Body of pancreas (tissue), 4 donors: ENCODE data around the gene FAHD1. TPM values are rescaled to one million over a fixed set of nuclear protein-coding genes. Genes with fewer than 3 reads are reported as not detected.
"Not testable (repeated sequence)": the region's sequence is repeated elsewhere in the genome, so short reads cannot be mapped to it uniquely, and the experiment has no call there.

Source experiments
- ATAC-seq: fragments of 150-250 bp; one replicate; pipeline ENCODE4 v1.9.1; 2016
- DNase-seq, 4 donors: peaks; one replicate each; pipeline ENCODE4 v3.0.0-alpha.2; 2019
- H3K27ac ChIP-seq, 4 donors: fragments of 200-600 bp; sonication (generic); 1 replicate in 3 of 4; 2 replicates in 1 of 4; pipeline versions ENCODE4 v1.5.1 to v1.6.1; 2016 to 2019; ENCODE audit warnings: mild to moderate bottlenecking in 1 of 4, mixed read lengths in 1 of 4, moderate library complexity in 1 of 4
- H3K27me3 ChIP-seq, 2 donors: fragments of 200-600 bp; sonication (generic); one replicate each; pipeline ENCODE4 v1.6.0; 2016; ENCODE audit warnings: mild to moderate bottlenecking in 1 of 2
- H3K36me3 ChIP-seq, 2 donors: fragments of 200-600 bp; sonication (generic); replicated peaks in 1 of 2; 2 replicates each; pipeline ENCODE4 v1.5.1; 2016; ENCODE audit warnings: low read depth in 2 of 2; ENCODE audit not compliant: insufficient read depth in 1 of 2
- H3K4me1 ChIP-seq: fragments of 200-600 bp; sonication (generic); one replicate; pipeline ENCODE4 v1.6.0; 2016
- H3K4me3 ChIP-seq, 2 donors: fragments of 200-600 bp; sonication (generic); 1 replicate in 1 of 2; 2 replicates in 1 of 2; pipeline ENCODE4 v1.5.1; 2016 to 2019
- H3K9me3 ChIP-seq, 3 donors: fragments of 200-600 bp; sonication (generic); 1 replicate in 2 of 3; 2 replicates in 1 of 3; pipeline ENCODE4 v1.5.1; 2016
- POLR2A ChIP-seq, 3 donors: fragments of 450-650 bp; IDR thresholded peaks; one replicate each; pipeline ENCODE4 v1.6.1; 2016; ENCODE audit warnings: antibody characterized with exemption in 3 of 3, mild to moderate bottlenecking in 2 of 3
- whole genome bisulfite sequencing, 2 donors: methylation state at CpG; one replicate each; pipeline ENCODE4 v1.1.5; 2017; 5-methylcytosine and 5-hydroxymethylcytosine counted together
- intact Hi-C: fragments of 100-400 bp; cut with DNase I; formaldehyde crosslinking; loops from one replicate; pipeline ENCODE4 v1.15.1; 2023
- total RNA-seq, 2 donors: library from RNA; depleted of rRNA; stranded (reverse); fragments of >200 nt; gene quantifications; one replicate each; pipeline ENCODE4 v1.1.0, GENCODE V29; 2016
- TF ChIP-seq, protein P1 (sequence below), 7 experiments: fragments of 450-650 bp in 4 of 7; fragments of 200-600 bp in 3 of 7; sonication (generic) in 3 of 7; IDR thresholded peaks; one replicate each; pipeline ENCODE4 v1.5.1; 2016 to 2019; ENCODE audit warnings: antibody characterized with exemption in 7 of 7

The FAHD1 gene
- total RNA-seq, 2 donors from 2014 or later: 32.6 to 50.8 TPM

GRCh38 chr16:1865902-1866690, 39.1 kb downstream of the FAHD1 start:
- intact Hi-C loops: no loop called here
- Histone ChIP-seq H3K9me3 (no peaks in the 10 kb centered on the region), H3K27ac (no peak overlapping the region), H3K36me3 (no peaks in the 10 kb centered on the region), H3K4me3 (no peak overlapping the region), H3K27me3 (no peaks in the 10 kb centered on the region), H3K4me1 (no peaks in the 10 kb centered on the region)
- TF ChIP-seq POLR2A (IDR thresholded peaks at IDR 0.05): no peak
- TF ChIP-seq, protein P1, sequence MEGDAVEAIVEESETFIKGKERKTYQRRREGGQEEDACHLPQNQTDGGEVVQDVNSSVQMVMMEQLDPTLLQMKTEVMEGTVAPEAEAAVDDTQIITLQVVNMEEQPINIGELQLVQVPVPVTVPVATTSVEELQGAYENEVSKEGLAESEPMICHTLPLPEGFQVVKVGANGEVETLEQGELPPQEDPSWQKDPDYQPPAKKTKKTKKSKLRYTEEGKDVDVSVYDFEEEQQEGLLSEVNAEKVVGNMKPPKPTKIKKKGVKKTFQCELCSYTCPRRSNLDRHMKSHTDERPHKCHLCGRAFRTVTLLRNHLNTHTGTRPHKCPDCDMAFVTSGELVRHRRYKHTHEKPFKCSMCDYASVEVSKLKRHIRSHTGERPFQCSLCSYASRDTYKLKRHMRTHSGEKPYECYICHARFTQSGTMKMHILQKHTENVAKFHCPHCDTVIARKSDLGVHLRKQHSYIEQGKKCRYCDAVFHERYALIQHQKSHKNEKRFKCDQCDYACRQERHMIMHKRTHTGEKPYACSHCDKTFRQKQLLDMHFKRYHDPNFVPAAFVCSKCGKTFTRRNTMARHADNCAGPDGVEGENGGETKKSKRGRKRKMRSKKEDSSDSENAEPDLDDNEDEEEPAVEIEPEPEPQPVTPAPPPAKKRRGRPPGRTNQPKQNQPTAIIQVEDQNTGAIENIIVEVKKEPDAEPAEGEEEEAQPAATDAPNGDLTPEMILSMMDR (IDR thresholded peaks at IDR 0.05): no peak
- DNase-seq: no peak
- 72 to 75% methylated on average over 6 of the region's 6 CpGs for WGBS, 2 donors
- no peak for ATAC-seq

DNA sequence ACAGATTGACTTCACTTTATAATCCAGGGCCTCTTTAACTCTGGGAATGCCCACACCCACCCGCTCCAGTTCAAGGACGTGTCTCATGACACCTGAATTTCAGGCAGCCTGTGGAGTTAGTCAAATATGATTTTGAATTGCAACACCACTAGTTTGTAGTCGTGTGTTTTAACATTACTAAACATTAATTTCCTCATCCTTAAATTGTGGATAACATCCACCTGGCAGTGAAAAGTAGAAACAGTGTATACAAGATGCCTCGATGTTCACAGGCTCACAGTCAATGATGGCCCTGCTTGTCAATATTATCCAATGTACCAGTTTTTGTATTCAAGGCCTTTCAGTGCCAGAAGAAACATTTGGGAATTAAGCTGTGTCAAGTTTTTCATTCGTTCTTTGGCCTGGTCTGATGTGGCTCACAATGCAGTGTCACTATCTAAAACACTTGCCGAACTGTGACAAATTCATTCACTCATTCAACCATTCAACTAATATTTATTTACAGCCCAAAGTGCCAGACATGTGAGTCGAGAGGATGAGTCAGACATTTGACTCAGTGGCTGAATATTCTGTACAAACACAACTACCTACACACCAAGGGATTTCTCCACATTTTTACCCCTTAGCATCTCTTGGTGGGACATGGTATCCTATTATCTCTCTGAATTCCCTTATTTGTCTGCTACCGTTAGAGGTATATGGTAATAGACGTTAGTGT, 43.5 kb downstream of the FAHD1 start:
- ATAC-seq (peak; percentile 37), DNase-seq (peak in 2 of 4 donors; percentile 6 to 15)
- no peaks in the 10 kb centered on the region for H3K27me3 ChIP-seq
- H3K36me3 ChIP-seq: no peaks in the 10 kb centered on the region
- H3K27ac ChIP-seq: no peak overlapping the region
- peaks cover 9% of the 10 kb centered on the region for H3K4me1 ChIP-seq
- H3K9me3 ChIP-seq: no peaks in the 10 kb centered on the region
- TF ChIP-seq, protein P1 (IDR thresholded peaks at IDR 0.05): no peak
- no peak for TF ChIP-seq POLR2A (IDR thresholded peaks at IDR 0.05)
- intact Hi-C loops: no loop called here
- WGBS, 2 donors: 30 to 33% methylated on average over 9 of the region's 9 CpGs
- H3K4me3 ChIP-seq: no peak overlapping the region

GRCh38 chr16:1871974-1872635, 45.1 kb downstream of the FAHD1 start, which contains the start of gene MEIOB:
MEIOB (minus strand) TSS chr16:1872164; CDS start chr16:1868175, 3,989 bp downstream.
- H3K27ac ChIP-seq: no peak within 1 kb of the TSS
- WGBS, 2 donors: 3 to 9% methylated on average over 8 to 49 of the region's 68 CpGs
- intact Hi-C loops: no loop called here
- ATAC-seq (peak; percentile 85), DNase-seq (peak; percentile 26 to 58 (median 47))
- peaks cover 9% of the 10 kb centered on the region for H3K4me1 ChIP-seq
- peak within 1 kb of the TSS in 1 of 2 donors; percentile 3 for H3K4me3 ChIP-seq
- H3K9me3 ChIP-seq: no peaks in the 10 kb centered on the region
- TF ChIP-seq, protein P1 (IDR thresholded peaks at IDR 0.05): no peak
- no peak for TF ChIP-seq POLR2A (IDR thresholded peaks at IDR 0.05)
- no peaks in the 10 kb centered on the region for H3K27me3 ChIP-seq
- no peaks in the 10 kb centered on the region for H3K36me3 ChIP-seq

DNA sequence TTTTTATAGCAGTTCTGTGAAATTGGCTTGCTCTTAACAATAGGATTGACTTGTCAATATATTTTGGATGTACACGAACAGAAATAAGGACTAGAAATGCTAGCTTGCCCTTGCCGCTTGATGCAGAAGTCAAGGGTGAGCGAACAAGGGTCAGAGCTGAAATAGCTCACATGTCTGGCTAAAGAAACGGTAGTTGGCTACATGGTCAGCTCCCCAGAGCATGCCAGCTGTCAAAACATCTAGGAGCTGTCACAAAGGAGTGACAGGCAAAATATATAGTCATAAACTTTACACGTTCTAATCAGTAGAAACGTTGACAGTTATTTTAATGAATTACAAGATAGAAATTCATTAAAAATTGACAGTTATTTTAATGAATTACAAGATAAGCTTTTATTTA, 47.8 kb downstream of the FAHD1 start:
- Histone ChIP-seq H3K9me3 (no peaks in the 10 kb centered on the region), H3K27ac (no peak overlapping the region), H3K36me3 (no peaks in the 10 kb centered on the region), H3K4me1 (peaks cover 9% of the 10 kb centered on the region), H3K27me3 (no peaks in the 10 kb centered on the region), H3K4me3 (no peak overlapping the region)
- TF ChIP-seq, protein P1 (IDR thresholded peaks at IDR 0.05): no peak
- no peak for TF ChIP-seq POLR2A (IDR thresholded peaks at IDR 0.05)
- DNase-seq: no peak
- 39 to 44% methylated on average over 6 of the region's 6 CpGs for WGBS, 2 donors
- intact Hi-C loops: no loop called here
- no peak for ATAC-seq

DNA sequence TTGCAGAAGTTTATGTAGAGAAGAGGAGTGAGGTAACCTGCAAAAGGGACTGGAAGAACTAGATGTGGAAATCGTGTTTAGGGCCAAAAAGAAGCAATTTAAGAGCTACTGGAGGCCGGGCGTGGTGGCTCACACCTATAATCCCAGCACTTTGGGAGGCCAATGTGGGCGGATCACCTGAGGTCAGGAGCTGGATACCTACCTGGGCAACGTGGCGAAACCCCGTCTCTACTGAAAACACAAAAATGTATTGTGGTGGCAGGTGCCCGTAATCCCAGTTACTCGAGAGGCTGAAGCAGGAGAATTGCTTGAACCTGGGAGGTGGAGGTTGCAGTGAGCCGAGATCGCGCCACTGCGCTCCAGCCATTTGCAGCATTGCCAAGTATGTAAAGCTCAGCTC, 49.1 kb downstream of the FAHD1 start:
- H3K27me3 ChIP-seq, H3K4me3 ChIP-seq, H3K36me3 ChIP-seq, H3K9me3 ChIP-seq, intact Hi-C loops, H3K27ac ChIP-seq, H3K4me1 ChIP-seq, ATAC-seq, DNase-seq: not testable (repeated sequence)
- 76 to 87% methylated on average over 13 of the region's 13 CpGs for WGBS, 2 donors
